HG02885 (cell line): ENCODE data around the gene IL21R.
"Not testable (repeated sequence)": the region's sequence is repeated elsewhere in the genome, so short reads cannot be mapped to it uniquely, and the experiment has no call there.

Source experiments
- ATAC-seq: cut with Tn5 transposase; IDR thresholded peaks from one replicate; pipeline ENCODE4 v1.9.1; 2021; ENCODE audit warnings: mild to moderate bottlenecking; ENCODE audit not compliant: unreplicated experiment, poor library complexity

The IL21R gene

DNA sequence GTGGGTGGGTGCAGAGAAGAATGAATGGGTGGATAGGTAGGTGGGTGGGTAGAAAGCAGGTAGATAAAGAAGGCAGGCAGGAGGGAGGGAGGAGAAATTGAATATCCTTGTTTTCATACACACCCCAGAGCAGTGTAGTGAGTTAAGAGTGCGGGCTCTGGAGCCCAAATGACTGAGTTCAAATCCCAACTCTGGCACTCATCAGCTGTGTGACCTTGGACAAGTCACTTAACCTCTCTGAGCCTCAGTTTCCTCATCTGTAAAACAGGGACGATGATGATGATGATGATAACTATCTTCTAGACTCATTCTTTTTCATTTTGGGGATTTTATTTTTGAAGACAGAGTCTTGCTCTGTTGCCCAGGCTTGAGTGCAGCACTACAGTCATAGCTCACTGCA is 2.0 kb upstream of the IL21R start:
- ATAC-seq = no peak

DNA sequence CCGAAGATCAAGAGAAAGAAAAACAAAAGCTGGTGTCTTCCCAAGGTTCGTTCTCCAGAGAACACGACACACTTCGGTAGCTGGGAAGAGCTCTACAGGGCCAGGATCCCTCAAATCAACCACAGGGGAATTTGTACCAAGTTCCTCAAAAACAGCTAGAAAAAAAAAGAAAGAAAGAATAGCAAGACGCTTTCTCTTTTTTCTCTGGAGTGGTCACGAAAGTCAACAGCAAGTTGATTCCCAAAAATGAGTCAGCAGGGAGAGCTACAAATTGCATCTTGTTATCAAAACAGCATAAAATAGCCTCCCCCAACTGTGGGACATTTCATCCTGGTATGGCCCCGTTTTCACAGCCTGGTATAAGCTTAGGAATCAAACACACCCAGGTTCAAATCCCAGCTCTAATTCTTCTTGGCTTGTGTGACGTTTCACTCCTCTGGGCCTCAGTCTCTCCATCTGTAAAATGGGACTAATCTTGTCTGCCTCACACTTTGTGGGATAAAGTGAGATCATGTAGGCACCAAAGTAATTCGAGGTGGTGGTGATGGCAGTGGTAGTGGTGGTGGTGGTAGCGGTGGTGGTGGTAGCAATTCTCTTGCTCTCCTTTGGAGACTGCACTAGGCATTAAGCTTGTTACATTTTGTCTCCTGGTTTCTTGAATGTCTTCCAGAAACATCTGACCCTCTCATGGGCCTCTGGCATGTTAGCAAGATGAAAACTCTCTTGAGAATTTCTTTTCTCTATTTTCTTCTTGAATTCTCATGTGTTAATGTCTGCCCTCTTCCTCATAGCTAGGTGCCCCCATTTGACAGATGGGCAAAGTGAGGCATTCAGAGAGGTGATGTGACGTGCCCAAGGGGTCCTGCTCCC is 988 bp upstream of the IL21R start:
- no peak for ATAC-seq

DNA sequence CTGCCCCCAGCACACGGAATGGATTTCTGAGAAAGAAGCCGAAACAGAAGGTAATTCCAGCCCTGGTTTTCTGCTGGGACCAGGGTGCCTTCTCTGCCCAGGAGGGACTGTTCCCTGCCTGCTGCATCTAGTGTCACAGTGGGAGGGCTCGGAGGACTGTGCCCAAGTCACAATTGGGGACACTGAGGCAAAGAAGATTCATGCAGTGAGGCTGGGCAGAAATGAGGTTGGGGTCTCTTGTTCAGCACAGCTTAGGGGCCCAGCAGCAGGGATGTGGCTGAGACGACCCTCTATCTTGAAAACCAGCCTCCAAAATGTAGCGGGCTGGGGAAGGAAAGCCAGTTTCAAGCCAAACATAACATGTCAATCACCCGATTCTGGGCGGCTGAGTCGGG is 592 bp downstream of the IL21R start:
- ATAC-seq = no peak

DNA sequence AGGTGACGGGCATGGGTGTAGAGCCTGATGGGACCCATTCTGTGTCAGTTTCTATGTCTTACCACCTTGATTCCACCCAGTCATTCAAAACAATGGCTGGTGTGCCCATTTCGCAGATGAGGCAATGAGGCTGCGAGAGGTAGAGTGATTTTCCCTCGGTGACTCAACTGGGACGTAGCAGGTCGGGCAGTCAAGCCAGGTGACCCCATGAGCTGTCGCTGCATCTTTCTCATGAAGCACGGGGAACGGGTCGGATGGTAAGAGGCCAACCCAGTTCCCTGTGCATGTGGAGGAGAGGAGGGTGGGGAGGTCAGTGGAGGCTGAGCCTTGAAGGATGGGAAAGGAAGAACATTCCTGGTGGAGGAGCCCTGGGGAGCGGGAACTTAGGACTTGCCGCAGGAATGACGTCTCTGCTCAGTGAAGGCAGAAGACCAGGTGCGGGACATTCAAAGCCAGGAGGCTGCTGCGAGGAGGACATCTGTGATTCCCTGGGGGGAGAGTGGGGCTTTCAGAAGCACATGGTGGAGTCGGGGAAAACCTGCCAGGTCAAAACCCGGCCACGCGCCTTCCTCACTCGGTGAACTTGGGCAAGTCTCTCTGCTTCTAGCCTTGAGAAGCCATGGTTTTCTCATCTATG is 1.1 kb downstream of the IL21R start:
- no peak for ATAC-seq

DNA sequence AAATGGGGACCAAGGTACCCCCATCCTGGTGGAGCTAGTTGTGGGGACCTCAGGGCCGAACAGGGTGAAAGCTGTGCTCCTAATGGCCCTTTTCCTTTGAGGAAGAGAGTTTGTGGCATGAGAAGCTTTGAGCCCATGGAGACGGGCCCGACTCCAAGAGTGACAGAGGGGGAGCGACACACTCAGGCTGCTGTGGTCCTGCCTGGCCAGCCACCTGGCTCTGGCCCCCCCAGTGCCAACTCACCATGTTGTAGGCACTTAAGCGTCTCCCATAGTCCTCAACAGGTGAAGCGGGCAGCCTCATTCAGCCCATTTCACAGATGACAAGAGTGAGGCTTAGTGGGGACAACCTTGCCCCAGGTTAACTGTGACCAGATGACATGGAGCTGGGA is 1.6 kb downstream of the IL21R start:
- ATAC-seq = no peak

DNA sequence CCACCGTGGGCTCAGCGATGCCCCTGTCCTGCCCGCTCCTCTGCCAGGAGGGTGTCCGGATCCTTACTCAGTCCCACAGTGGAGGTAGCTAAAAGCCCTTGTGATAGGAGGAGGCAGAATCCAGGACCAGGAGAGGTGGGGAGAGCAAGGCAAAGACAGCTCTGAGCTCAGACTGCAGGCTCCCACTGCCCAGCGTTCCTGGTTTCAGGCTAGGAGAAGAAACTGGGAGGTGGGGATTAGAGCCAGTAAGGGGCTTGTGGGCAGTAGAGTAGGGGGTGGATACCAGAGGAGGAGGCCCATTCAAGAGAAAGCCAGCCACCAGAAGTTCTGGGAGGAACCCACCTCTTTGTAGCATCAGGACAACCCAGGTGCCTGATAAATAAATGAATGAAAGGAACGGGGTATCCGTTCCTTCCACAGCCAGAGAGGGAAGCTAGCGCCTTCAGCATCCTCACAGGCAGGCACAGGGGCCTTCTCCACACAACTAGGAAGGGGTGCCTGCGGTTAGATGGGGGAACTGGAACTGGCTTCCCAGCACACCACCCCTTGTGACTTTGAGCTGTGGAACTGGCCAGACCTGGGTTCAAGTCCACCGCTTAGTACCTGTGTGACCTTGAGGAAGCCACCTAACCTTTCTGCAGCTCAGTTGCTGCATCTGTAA is 2.3 kb downstream of the IL21R start:
- no peak for ATAC-seq

DNA sequence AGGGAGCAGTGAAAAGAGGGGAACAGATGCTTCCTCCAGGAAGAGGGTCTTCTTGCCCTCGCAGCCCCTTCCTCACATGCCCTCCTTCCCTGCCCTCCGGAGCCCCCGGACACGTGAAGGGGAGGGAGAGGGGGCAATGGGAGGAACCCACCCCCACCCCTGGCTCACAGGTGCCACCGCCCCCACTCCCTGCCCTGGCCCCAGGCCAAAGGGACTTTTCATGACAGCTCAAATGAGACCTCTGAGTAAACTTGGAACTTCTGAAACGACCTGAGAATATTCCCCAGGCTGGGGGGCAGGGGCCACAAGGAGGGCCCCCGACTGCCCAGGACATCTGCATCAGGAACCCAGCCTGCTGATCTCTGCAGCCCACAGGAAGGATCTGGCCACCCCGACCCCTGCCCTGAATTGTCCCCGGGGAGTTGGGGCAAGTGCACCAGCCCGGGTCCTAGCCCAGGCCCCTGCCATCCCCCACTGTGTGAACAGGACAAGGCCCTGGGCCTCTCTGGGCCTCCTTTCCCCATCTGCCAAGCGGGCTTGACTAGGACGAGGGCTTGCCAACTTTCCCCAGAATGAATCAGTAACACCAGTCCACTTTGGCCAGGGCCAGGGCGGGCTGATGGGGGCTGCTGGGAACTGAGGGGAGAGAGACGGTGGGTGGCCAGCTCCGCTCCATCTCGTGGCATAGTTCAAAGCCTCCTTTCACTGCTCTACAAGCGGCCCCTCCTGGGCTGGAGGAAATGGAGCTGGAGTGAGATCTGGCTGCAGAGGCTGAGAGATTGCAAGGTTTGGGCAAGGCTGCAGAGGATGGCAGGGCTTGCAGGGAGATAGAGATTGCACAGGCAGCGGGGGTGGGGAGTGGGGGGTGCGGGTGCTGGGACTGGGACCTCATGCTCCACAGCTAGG is 3.8 kb downstream of the IL21R start:
- ATAC-seq = no peak

DNA sequence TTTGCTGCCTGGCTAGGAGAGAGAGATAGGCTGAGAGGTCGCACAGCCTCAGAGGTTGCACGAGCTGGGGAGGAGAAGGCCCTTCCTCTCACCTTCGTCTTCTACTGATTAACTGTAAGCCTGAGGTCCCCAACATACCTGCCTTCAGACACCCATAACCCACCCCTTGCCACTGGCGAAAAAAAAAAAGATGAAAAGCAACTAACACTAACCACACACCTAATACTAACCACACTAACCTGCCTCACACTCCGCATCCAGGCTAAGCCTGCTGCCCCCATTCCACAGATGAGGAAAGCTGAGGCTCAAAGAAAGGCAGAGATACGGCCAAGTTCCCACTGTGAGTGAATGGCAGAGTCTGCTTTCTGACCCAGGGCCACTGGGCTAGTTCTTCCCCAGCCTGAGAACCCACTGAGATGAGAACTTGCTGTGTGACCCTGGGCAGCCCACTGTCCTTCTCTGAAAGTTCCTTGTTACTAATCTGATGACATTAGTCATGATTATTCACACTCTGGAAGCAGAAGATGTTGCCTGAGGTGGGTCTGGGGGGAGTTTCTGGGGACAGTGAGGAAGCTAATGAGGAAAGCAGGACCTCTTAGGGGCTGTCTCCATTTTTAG is 4.6 kb downstream of the IL21R start:
- no peak for ATAC-seq

DNA sequence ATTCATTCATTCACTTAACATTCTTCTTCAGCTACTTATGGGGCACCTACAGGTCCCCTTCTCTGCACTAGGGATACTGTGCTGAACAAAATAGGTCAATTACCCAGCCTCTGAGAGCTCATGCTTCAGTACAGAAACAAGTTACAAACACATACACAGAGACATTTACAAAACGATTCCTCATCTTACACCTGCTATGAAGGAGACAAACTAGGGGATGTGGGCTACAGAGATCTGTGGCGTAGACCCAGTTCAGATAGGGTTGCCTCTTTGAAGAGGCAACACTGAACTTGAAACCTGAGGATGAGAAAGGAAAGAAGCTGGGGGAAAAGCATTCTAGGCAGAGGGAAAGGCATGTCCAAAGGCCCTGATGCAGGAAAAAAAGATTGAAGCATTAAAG is 5.2 kb downstream of the IL21R start:
- ATAC-seq = no peak

DNA sequence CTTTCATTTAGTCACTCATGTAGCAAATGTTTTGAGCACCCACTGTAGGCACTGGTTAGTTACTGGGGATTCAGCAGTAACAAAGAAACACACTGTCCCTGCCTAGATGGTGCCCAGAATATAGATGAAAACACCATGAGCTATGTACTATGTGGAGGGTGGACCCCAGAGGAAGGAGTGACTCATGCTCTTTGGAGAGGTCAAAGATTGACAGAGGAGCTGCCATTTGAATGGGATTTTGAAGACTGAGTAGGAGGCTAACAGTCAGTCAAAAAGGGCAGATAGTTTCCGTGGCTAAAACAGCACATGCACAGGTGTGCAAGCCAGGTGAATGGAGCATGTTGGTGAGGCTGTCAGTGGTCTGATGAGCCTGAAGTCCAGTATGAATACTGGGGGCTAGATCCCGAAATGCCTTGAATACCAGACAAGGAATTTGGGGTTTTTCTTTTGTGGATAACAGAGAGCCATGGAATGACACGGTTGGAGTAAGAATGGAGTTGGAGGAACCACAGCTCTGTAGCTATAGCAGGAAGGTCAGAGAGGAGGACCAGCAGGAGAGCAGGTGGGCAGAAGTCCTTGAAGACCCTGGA is 6.1 kb downstream of the IL21R start:
- ATAC-seq = no peak

DNA sequence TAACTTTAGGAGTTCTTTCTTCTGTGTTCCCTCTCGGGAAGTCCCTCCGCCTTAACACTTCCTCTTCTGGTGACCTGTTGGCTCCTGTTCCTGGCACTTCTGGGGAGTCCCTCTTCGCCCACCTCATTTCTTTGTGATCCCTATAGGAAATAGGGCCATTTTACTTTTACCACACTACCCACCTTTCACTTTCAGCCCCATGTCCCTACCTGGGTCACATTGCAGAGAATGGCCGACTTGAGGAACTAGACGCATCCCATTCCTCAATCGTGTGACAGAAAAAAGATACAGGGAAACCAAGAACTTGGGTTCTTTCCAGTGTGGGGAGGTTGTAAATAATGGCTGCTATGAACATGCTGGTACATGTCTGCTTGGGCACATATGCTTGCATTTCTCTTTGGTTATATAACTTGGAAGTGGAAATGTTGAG is 6.6 kb downstream of the IL21R start:
- ATAC-seq = no peak

DNA sequence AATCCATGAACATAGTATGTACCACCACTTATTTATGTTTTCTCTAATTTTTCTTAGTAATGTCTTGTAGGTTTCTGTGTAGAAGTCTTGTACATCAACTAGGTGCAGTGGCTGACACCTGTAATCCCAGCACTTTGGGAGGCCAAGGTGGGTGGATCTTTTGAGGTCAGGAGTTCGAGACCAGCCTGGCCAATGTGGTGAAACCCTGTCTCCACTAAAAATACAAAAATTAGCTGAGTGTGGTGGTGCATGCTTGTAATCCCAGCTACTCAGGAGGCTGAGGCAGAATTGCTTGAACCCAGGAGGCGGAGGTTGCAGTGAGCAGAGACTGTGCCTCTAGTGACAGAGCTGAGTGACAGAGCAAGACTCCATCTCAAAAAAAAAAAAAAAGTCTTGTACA is 8.0 kb downstream of the IL21R start:
- not testable (repeated sequence) for ATAC-seq

DNA sequence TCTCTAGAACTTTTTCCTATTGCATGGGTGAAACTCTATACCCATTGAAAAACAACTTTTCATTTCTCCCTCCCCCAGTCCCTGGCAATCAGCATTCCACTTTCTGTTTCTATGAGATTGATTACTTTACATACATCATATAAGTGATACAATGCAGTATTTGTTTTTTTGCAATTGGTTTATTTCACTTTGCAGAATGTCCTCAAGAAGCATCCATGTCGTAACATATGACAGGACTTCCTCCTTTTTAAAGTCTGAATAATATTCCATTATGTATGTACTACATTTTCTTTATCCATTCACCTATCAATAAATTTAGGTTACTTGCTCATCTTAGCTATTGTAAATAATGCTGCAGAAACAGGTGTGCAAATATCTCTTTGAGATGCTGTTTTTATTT is 8.8 kb downstream of the IL21R start:
- ATAC-seq = no peak

DNA sequence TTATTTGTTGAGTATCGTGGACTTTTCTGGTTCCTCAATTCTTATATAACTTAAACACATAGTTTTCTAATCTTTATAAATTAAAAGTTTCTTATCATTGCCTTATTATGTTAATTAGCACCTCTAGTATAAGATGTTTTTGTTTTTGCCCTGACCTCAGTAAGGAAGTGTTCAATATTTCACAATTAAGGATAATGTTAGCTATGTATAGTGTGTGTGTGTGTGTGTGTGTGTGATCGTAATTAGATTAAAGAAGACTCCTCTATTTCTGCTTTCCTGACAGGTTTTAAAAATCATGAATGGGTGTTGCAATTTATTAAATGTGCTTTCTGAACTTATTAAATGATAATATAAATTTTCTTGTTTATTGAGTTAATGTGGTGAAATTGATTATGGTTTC is 12.0 kb downstream of the IL21R start:
- no peak for ATAC-seq

DNA sequence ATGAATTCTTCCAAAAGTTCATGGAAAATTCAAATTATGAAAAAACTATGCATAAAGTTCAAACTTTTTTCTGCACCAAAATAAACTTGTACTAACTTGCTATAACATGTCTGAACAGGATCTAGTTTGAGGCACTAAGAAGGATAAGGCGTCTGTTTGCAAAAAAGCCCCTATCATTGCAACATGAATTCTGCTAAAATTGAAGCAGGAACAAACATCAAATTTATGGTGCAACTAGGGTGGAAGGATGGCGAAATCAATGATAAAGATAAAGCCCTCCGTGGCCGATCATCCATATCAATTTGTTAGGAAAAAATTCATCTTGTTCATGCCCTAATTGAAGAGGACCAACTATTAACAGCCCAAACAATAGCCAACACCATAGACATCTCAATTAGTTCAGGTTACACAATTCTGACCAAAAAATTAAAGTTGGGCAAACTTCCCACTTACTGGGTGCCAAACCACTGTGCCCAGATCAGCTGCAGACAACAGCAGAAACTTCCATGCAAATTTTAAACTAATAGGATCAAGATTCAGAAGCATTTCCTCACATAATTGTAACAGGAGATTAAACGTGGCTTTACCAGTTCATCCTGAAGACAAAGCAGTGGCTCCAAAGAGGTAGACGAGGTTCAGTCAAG is 12.9 kb downstream of the IL21R start:
- no peak for ATAC-seq

DNA sequence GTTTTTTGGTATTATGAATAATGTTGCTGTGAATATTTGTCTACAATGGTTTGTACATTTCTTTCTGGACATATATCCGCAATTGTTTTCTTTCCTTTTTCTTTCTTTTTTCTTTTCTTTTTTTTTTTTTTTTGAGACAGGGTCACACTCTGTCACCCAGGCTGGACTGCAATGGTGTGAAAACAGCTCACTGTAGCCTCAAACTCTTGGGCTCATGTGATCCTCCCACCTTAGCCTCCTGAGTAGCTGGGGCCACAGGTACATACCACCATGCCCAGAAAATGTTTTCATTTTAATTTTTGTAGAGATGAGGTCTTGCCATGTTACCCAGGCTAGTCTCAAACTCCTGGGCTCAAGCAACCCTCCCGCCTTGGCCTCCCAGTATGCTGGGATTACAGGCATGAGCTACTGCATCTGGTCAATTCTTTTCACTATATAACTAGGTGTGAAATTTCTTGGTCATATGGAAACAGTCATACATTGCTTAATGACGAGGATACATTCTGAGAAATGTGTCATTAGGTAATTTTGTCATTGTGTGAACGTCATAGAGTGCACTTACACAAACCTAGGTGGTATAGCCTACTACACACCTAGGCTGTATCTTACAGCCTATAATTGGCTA is 15.2 kb downstream of the IL21R start:
- ATAC-seq = no peak

DNA sequence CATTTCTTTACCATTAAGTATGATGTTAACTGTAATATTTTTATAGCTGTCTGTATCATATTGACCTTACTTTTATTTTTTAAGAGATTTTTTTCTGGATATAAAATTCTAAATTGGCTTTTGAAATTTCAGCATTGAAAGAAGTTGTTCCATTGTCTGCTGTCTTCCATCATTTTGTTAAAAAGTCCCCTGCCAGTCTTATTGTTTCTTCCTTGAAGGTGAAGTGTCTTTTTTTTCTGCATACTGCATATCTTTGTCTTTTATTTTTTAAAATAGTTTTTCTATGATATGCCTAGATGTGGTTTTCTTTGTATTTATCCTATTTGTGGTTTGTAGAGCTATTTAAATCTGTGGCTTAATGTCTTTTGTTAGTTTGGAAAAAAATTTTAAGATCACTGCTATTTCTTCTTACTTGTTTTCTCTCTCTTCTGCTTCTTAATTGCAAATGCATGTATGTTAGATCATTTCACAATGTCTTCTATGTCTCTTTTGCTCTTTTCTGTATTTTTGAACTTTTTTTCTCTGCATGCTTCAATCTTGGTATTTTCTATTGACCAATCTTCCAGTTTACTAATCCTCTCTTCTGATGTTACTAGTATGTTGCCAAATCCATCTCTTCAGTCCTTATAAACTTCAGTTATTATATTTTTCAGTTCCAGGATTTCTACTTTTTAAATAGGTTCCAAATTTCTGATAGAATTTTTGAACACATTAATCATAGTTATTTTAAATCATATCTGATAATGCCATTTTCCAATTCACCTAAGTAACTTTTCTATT is 20.2 kb downstream of the IL21R start:
- no peak for ATAC-seq
